GM21367 (cell line): ENCODE data around the gene PSG1.
"Not testable (repeated sequence)": the region's sequence is repeated elsewhere in the genome, so short reads cannot be mapped to it uniquely, and the experiment has no call there.

ENCODE experiments used
- ATAC-seq: cut with Tn5 transposase; IDR thresholded peaks from one replicate; pipeline ENCODE4 v1.9.1; 2021; ENCODE audit not compliant: unreplicated experiment

PSG1 gene

DNA sequence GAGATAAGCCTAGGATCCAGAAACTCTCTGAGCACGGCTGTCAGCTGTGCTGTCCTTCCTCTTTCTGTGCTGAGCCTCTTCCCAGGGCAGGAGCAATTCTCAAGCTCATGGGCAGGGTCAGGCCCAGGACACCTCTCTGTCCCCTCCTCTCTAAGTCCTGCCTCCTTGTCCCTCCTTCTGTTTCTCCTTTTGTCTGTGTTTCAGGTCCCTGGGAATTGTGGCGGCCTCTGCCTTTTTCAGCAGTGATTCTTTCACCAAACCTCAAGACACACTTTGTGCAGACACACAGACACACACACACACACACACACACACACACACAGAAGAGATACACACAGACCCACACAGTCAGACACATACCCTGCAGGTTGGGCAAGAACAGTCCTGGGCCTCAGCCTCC lies at the start of gene PSG1:
Gene PSG1, minus strand, starts transcription at position 101 of the 400 bp plus-strand sequence. CDS start 132 bp downstream, outside the sequence.
- ATAC-seq, result no peak

DNA sequence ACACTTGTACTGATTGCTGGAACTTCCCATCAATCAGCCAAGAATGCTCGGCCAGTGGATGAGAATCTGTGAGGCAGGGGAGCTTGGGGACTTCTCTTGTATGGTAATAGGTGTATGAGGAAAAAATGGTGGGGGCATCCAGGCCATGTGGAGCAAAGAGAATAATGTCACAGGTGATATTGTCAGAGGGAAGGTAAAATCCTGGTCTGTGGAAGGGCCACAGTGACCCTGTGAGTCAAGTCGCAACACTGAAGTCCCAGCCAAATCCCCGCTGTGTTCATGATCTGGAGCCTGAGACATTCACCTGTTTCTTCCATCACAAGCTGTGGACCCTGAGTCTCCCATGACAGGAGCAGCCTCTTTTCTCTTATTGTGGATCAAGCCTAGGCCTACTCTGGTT lies 49.4 kb upstream of the PSG1 start:
- no peak for ATAC-seq

DNA sequence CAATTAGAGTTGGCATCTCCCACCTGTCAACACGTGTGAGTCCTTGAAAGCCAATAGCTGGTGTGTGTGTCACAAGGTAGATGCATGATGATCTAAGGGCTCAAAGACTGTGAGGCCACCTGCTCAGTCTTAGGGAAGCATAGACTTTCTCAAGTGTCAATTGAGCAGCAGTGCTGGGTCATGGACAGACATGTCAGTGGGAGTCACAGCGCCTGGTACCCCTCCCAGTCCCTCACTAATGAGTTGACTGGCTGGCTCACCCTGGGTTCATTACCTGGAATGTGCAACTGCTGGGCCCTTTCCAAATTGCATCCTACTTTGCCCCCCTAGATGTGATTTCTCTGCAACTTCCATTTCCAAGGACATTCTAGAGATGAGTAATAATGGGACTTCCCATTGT lies 47.3 kb upstream of the PSG1 start:
- no peak for ATAC-seq

DNA sequence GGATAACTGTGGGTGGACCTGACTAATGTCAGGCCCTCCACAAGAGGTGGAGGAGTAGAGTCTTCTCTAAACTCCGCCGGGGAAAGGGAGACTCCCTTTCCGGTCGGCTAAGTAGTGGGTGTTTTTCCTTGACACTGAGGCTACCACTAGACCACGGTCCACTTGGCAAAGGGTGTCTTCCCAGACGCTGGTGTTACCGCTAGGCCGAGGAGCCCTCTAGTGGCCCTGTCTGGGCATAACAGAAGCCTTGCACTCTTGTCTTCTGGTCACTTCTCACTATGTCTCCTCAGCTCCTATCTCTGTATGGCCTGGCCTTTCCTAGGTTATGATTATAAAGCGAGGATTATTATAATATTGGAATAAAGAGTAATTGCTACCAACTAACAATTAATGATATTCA lies 43.6 kb upstream of the PSG1 start:
- not testable (repeated sequence) for ATAC-seq

DNA sequence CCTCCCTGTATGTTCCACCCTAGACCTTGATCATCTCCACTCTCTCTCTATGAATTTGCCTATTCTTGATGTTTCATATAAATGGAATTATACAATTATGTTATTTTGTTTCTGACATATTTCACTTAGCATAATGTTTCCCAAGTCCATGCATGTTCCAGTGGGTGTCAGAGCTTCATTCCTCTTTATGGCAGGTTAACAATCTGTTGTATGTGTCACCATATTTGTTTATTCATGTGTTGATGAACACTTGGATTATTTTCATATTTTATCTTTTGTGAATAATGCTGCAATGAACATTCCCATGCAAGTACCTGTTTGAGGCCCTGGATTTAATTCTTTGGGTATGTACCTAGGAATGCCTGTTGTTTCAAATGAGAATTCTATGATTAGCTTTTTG lies 41.5 kb upstream of the PSG1 start:
- not testable (repeated sequence) for ATAC-seq

DNA sequence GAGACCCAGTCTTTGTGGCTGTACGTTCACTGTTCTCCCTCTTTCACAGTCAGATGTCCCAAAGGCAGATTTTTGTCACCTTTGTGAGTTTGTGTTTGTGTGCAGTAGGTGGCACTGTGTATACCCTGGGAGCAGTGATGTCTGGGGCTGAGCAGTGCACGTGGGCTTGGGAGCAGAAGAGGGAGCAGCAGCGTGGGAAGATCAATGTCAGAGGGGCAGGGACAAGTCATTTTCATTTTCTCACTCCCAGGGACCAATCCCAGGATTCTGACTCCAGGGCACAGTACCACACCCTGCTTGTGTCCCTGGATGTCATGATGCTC lies 40.2 kb upstream of the PSG1 start:
- ATAC-seq, result no peak

DNA sequence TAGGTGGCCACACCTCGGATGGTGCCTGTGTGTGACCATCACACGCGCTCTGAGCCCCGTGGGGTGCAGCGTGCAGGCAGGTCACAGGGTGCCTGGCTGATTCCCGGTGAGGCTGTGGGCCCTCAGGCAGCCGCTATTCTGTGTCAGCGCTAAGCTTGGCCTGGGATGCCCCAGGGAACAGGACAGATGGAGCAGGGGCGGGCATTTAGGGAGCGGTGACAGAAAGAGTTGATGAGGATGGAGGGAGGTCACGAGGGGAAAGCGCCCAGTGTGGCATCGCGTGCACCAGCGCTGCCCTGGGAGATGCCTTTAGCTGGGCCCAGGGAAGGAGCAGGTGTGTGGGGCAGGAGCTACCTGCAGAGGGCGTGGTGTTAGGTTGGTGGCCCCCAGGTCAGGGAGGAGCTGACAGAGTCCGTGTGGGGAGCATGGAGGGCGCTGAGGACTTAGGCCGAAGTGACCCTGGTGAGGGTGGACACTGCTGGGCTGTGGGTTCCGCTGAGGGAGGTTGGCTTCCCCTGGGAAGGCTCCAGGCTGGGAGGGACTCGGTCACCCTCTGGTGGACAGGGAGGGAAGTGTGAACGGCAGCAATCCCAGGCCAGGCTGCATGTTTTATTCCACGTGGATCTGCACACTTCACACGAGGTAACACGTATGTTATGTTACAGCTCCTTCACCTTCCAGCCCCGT lies 39.7 kb upstream of the PSG1 start:
- not testable (repeated sequence) for ATAC-seq

DNA sequence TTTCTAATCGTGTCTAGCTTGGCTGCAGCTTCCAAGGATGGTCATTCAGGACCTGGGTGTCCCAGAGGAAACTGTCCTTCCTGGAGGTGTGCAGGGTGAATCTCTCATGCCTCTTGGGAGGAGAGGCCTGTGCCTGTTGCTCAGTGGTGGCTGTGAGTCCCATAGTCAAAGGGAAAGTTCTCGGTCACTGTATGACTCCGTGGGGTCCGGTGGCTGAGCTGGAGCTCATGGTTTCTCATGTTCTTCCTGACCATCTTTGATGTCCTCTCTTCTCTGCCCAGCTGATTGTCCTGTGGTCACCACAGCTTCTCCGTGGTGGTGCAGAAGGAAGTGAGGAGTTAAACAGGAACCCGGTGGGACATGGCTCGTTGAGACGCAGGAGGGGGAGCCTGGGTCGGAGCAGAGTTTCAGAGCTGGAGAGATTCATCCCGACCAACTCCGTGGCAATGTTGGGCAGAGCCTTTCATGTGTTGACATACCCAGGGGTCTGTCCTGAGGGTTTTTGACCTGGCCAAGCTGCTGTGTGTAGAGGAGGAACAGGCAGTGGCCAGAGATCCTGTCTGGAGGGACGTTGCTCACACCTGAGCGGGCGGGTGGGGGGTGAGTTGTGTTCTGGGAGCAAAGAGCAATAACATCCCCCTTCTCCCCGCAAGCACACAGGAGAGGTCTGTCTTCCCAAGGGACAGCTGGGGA lies 39.0 kb upstream of the PSG1 start:
- not testable (repeated sequence) for ATAC-seq

DNA sequence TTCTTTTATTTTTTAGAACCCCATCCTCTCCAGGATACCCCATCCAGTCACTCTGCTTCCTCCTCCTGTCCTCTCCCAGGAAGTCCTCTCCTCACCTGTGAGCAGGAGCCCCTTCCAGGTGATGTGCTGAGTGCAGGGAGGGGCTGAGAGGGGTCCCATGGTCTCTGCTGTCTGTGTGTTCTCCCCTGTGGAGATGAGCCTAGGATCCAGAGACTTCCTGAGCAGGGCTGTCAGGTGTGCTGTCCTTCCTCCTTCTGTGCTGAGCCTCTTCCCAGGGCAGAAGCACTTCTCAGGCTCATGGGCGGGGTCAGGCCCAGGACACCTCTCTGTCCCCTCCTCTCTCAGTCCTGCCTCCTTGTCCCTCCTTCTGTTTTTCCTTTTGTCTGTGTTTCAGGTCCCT lies 38.1 kb upstream of the PSG1 start, which contains the start of gene PSG6:
Gene PSG6, minus strand, starts transcription at position 261 of the 400 bp plus-strand sequence. Its CDS starts 102 bp downstream, at position 159.
- ATAC-seq, result not testable (repeated sequence)

DNA sequence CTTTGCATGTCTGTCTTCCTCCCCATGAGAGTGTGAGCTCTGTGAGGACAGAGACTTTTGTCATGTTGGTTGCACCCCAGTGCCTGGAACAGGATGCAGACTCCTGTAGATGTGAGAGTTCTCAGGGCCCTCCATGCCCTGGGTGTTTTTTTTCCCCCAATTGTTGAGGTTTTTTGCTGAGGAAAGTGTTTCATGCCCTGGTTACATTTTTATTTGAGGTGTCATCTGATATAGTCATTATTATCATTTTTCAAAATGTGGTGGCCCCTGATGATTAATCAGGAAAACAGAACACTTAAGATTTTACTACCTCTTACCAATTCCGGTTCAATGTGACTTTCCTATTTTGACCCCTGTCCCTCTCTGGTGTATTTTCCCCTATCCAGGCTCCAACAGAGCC lies 37.4 kb upstream of the PSG1 start:
- not testable (repeated sequence) for ATAC-seq

DNA sequence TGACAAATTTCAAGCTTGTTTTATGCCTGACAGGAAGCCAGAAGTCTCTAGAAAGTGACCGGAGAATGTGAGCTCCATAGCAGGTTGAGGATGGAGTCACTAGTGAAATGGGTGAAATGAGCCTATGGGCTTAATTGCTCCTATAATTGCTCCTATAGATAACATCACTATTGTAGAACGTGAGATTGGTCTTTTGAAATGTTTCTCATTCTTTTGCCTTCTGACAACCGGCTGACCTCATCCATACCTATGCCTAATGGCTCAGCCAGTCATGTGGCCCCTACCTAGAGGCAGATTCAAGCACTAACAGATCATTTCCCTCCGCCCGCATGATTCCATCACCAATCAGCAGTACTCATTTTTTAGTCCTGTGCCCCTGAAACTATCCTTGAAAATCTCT lies 34.0 kb upstream of the PSG1 start:
- not testable (repeated sequence) for ATAC-seq

DNA sequence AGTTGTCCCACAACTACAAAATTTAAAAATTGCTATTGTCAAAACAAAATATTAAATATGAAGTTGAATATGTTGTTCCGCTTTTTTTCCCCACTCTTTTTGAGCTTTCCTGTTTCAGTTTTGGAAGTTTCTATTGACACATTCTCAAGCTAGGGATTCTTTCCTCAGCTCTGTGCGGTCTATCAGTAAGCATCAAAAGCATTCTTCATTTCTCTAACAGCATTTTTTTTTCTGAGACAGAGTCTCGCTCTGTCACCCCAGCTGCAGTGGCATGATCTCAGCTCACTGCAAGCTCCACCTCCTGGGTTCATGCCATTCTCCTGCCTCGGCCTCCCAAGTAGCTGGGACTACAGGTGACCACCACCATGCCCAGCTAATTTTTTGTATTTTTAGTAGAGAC lies 33.4 kb upstream of the PSG1 start:
- not testable (repeated sequence) for ATAC-seq

DNA sequence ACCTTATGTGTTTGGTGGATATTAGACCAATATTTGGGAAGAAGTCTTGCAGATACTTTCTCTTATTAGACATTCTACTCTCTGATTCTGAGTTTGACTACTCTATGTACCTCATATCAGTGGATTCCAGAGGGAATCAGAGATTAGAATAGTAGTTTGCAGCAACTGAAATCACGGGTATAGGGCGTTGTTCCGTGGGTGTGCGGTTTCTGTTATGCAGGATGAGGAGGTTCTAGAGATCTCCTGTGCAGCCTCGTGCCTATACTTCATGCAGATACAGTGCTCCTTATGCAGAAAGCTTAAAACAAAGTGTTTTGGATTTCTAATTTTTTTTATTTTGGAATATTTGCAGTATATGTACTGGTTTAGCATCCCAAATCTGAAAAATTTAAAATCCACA lies 32.2 kb upstream of the PSG1 start:
- not testable (repeated sequence) for ATAC-seq

DNA sequence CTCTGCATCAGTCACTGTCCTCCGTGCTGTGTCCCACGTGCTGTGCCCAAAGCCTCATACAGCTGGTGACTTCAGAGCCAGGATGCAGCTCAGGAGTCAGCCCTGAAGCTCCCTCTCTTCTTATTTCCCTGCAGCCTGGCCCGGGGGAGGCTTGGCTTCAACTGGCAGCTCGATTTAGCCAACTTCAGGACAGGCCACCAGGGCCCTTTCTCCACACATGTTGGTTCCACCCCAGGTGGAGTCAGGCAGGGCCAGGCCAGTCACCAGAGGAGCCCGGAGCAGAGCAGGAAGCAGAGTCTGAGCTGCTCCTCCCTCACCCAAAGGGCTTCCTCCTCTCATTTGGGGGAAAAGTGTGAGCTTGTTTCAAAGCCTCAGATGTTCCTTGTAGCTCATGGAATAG lies 26.6 kb upstream of the PSG1 start:
- ATAC-seq, result not testable (repeated sequence)

DNA sequence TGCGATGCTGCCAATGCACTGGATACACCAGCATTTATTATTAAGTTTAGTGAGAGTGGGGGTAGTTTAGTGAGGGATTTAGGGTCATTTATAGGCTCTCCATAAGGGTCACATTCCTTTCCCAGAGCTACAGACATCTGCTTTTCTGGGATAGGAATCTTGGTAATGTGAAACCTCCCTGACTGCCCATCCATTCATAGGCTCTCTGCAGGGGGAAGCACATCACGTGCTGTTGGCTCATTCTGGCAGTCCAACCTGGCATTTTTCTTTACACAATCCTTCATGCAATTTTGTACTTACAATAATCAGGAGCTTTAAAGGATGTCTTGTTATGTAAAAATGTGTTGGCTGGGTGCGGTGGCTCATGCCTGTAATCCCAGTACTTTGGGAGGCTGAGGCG lies 21.0 kb upstream of the PSG1 start:
- ATAC-seq, result not testable (repeated sequence)

DNA sequence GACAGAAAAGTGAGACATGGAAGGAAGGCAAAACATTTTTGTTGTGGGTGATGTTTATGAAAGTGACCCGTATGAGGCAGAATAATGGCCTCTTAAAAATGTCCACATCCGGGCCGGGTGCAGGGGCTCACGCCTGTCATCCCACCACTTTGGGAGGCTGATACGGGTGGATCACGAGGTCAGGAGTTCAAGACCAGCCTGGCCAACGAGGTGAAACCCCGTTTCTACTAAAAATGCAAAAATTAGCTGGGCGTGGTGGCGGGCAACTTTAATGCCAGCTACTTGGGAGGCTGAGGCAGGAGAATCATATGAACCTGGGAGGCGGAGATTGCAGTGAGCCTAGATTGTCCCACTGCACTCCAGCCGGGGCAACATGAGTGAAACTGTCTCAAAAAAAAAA lies 20.2 kb upstream of the PSG1 start:
- not testable (repeated sequence) for ATAC-seq

DNA sequence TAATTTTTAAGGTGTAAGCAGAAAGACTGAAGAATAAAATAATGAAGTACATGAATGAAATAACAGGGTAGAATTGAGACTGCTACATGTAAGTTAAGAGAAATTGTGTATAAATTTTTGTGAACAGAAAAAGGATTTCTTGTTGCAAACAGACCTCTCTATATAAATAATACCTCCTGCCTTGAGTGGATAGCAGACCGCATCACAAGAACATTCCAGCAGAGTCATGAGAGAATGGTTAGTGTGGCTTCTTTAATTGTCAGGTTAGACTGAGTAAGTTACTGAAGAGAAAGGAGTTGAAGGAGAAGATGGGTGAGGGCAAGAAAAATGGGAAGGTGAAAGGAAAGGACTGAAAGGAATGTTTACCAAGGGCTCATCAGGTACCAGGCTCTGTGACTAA lies 19.6 kb upstream of the PSG1 start:
- not testable (repeated sequence) for ATAC-seq

DNA sequence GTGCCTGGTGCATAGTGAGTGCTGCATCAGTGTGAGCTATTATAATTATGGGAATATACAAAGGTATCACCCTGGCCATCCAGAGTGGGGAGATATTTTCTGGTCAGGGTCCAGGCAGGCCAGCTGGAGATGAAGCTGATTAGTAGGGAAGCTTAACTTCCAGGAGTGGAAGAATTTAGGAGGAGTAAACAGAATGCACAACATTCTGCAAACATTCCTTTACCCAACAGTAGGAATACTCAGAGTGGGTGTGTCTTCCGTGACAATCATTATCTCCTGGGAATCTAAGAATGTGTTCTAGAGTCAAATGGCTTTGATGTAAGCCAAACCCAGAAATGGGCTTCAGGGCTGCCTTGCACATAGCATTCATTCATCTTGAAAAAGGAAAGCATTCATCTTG lies 19.1 kb upstream of the PSG1 start:
- not testable (repeated sequence) for ATAC-seq

DNA sequence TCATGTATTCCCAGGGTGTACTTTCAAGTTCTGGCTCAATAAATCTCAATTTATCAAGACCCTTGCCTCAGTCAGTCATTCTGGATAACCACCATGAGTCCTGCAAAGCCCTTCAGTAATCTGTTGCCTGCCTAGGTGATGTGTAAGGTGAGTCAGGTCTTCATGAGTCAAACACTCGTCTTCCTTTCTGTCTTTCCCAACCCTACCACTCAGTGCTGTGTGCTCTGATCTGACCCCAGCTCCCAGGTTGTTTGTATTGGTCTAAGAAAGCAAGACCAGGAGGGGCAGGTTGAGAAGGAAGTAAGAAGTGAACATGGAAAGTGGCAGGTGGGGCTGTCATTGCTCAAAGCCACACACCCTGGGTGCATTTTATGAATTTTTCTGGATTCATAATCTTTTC lies 18.2 kb upstream of the PSG1 start:
- ATAC-seq, result not testable (repeated sequence)

DNA sequence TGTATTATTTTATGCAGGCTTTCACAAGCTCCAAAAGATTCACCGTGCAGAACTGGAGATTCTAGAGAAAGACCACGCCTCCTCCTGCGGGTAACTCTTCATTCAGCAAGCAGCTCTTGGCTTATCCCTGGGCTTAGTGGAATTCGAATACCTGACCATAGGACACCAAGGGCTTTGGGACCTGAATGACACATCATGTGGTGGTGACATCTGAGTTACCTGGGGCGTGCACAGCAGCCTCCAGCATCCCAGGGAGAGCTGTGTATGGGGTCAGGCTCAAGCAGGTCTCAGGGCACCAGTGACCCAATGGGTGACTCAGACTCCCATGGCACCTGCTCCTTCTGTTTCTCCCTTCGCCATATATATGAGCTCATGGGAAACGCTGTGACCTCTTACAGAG lies 10.9 kb upstream of the PSG1 start:
- ATAC-seq, result not testable (repeated sequence)

DNA sequence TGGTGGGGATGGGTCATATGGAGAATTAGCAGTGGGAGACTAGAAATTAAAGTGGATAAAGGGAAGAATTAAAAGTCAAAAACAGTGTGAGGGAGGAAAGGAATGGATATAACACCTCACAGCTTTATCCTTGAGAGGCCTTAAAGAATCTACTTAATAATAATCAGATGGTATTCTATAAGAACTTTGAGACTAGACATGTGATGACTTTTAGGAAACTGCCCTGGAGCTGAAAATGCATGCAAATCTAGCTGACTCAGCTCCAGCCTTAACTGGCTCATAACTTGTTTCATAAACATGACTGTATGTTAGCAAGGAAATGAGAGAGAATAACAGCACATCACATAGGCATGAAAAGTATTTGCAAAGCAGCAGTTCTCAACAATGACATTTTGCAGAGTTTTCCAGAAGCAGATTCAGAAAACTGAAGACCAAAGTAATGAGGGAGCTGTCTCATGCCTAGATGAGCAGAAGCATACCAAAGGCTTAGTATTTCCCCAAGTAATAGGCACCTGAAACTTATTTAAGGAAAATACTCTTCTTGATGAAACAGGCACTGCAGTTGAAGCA lies 8.4 kb upstream of the PSG1 start:
- ATAC-seq, result not testable (repeated sequence)

DNA sequence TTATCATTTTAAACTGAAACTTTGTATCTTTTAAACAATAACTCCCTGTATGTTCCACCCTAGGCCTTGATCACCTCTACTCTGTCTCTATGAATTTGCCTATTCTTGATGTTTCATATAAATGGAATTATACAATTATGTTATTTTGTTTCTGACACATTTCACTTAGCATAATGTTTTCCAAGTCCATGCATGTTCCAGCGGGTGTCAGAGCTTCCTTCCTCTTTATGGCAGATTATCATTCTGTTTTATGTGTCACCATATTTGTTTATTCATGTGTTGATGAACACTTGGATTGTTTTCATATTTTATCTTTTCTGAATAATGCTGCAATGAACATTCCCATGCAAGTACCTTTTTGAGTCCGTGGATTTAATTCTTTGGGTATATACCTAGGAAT lies 3.2 kb upstream of the PSG1 start:
- ATAC-seq, result not testable (repeated sequence)
